Ureter (tissue), 1 donor: Measurements from ENCODE around the gene GM2A. TPM values are rescaled to one million over a fixed set of nuclear protein-coding genes. Genes with fewer than 3 reads are reported as not detected.
"Not testable (repeated sequence)": the region's sequence is repeated elsewhere in the genome, so short reads cannot be mapped to it uniquely, and the experiment has no call there.

Source experiments
- DNase-seq: peaks from one replicate; pipeline ENCODE4 v3.0.0-alpha.2; 2020; ENCODE audit warnings: low spot score
- total RNA-seq: library from RNA; stranded (reverse); gene quantifications from one replicate; pipeline ENCODE4 v1.2.4, GENCODE V29; 2023
- donor health status: DM: yes; HTN: yes; CAD: no.

The GM2A gene
- total RNA-seq, 1 donor from 2014 or later = 60.7 TPM

DNA sequence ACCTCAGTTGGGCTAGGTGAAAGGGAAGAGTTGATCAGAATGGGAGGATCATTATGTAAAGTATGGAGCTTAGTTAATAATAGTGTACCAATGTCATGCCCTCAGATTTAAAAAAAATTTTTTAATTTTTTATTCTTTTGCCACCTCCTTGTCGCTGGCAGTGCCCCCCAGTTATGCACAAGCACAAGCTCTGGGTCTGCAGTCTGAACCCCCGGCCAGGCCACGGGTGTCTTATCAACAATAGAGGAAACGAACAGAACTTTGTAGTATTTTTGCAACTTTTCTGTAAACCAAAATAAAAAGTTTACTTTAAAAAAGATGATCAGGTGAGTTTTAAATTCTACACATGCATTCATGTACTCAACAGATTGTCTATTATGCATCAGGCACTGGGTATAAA, 1.4 kb upstream of the GM2A start:
- DNase-seq = no peak

DNA sequence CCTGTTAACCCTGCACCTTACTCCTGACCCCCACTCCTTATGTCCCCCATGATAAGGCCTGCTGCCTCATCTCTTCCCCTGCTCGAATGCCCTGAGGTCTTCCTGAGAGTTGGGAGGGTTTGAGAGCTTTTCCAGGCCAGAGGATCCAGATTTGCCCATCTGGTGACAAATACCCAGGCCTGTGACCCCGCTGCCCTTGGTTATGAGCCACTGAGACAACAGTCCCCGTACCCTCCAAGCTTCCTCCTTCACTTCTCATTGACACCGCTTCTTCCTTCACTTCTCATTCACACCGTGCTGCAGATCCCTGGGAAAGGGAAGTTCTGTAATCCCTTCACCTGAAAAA, 593 bp downstream of the GM2A start:
- no peak for DNase-seq

DNA sequence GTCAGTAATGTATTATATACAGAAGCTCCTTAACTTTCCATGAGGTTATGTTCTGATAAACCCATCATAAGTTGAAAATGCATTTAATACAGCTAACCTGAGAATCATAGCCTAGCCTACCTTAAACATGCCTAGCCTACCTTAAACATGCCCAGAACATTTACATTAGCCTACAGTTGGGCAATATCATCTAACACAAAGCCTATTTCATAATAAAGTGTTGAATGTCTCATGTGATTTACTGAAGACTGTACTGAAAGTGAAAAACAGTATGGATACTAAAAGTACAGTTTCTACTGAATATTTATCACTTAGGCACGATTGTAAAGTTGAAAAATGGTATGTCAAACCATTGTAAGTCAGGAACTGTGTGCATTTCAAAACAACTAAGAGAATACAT, 1.6 kb downstream of the GM2A start:
- no peak for DNase-seq

DNA sequence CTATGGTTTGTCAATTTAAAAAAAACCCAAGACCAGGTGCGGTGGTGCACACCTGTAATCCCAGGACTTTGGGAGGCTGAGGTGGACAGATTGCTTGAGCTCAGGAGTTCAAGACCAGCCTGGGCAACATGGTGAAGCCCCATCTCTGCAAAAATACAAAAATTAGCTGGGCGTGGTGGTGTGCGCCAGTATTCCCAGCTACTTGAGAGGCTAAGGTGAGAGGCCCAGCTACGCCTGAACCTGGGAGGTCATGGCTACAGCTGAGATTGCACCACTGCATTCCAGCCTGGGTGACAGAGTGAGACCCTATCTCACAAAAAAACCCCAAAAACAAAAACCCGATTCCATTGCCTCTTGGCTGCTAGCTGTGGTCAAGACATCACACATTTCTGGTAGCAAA, 2.0 kb downstream of the GM2A start:
- DNase-seq = not testable (repeated sequence)

DNA sequence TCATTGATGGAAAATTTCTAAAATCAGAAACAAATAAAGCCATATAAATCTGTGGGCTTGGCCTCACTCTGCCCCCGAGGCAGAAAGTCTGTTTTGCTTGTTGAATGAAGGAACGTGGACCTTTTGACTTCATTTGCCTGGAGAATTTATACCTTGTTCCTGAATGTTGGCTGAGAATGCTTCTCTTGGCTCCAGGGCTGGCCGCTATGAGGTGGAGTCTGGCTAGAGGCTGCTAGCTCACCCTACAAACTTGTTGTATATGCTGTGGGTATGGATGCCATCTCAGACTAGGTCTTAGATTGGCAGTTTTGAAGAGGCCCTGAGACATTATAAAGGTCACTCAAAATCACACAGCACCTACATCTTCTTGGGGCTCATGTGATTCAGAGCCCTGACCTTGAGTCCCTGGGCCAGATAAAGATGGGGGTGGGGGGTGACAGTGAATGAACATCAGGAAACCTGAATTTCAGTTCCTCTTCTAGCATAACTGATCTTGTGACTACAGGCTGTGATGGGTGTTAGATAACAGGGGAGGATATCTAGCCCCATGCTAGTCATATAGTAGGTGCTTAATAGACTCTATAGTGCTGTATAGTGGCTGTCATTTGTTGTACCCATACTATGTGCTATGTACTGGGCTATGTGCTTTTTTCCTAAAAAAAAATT, 2.8 kb downstream of the GM2A start:
- no peak for DNase-seq

DNA sequence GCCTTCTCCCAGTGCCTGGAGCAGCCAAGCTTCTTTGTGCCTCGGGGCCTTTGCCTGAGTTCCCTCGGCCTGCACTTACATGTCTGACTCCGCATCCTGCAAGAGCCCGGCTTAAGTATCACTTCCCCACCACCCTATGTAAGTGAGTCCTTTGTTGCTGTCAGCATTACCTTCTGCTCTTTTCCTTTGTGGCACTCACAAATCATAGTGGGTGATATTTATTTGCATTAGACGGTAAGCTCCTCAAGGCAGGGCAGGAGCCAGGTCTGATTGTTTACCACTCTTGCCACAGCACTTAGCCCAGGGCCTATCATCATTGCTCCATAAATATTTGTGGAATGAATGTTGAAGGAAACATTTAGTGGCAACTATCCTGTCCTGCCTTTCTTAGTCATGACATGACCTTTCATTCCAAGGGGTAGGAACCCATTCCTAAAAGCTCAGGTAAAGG, 4.8 kb downstream of the GM2A start:
- DNase-seq = no peak

DNA sequence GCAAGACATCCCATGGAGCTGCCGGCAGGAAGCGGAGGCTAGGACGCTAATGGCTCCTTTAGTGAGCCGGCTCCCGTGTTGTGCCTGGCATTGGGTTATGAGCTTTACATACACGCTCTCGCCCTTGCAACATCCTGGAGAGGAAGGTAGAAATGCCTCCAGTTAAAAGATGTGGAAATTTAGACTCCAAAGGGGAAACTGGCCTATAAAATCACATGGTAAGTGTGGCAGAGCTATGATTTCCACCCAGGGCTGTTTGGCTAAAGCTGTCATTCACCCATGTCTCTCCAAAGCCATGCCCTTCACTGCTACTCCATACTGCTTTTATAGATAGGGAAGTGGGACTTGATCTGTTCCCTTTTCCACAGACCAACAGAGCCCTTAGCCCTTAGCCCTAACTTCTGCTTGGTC, 5.2 kb downstream of the GM2A start:
- no peak for DNase-seq

DNA sequence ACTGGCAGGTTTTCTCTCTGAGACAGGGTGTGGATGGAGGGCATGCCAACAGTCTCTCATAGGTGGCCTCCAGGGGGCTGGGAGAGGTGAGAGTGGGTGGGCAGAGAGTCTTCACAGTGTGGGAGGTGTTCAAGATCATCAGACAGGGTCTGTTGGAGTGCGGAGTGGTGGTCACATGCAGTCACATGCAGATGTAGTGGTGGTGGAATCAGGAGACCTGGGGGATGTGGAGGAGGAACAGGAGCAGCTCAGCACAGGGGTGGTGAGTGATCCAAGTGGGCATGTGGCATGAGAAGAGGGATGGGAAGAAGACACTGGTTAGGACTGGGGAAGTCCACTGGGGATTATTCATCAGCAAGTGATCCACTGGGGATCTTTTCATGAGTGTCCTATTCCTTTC, 5.8 kb downstream of the GM2A start:
- no peak for DNase-seq

DNA sequence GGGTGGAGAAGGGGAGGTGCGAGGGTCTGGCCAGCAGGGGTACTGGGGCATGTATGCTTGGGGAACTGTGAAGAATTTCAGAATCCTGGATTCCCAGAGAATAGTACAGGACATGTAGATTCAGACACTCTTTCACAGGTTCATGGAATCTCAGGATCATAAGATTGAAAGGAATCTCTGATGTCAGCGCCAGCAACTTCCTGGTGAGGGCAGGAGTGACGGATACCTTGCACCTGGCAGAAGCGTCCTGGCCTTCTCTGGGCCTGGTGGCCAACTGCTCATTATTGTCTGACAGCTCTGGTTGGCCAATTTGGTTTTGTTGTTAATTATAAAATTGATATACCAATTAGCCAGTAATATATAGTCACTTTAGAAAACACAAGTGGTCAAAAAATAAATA, 6.9 kb downstream of the GM2A start:
- DNase-seq = no peak

DNA sequence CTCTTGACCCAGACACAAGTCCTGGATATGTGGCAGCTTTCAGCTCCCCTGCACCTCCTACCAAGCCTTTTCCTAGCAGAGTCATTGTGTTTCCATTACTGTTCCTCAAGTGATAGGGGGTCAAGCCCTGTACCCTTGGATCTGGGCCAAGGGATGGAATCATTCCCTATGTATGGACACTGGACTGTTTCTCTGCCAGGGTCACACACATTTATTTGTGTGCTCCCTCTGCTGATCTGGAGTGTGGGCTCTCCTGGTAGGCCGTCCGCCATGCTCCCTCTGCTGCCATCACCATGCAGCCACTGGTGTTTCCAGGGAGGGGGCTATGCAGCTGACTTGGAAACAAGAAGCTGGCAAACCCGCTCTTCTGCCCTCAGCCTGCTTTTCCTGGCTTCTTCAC, 9.5 kb downstream of the GM2A start:
- no peak for DNase-seq

DNA sequence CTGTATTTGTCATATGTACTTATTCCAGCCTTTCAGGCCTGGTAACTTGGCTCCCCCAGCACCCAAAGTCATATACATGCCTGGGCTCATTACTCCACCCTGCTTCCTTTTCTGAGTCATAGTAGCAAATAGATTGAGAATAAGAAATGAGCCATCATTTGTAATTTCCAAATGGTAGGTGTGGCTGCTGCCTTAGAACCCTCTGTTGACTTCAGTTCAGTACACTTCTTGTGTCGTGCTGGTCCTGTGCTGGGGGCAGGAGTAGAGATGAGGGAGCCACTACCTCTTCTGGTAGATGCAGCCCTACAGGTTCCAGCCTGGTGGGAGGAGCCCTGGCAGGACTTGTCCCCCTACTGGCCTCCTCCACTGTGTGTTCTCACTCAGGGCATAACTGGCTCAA, 11.1 kb downstream of the GM2A start:
- peak; percentile 72 for DNase-seq

DNA sequence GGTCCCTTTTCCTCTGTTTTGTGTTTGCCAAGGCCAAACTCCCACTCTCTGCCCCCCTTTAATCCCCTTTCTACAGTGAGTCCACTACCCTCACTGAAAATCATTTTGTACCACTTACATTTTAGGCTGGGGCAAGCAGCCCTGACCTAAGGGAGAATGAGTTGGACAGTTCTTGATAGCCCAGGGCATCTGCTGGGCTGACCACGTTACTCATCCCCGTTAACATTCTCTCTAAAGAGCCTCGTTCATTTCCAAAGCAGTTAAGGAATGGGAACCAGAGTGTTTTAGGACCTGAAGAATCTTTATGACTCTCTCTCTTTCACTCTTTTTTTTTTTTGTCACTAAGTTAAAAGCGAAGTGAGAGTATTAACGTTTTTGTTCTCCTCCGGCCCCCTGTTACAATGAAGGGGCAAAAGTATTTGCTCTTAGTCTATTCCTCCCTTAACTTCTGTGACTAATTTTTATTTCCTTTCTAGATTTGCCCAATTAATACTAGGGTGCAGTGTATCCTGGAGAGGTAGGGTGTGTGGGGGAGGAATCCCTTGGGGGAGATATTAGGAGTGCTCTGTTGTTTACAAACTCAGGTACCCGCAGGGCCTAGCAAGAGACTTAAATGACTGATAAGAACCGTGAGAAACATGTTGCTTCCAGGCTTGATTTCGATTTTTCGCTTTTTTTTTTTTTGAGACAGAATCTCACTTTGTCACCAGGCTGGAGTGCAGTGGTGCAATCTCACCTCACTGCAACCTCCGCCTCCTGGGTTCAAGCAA, 14.7 kb downstream of the GM2A start:
- no peak for DNase-seq

DNA sequence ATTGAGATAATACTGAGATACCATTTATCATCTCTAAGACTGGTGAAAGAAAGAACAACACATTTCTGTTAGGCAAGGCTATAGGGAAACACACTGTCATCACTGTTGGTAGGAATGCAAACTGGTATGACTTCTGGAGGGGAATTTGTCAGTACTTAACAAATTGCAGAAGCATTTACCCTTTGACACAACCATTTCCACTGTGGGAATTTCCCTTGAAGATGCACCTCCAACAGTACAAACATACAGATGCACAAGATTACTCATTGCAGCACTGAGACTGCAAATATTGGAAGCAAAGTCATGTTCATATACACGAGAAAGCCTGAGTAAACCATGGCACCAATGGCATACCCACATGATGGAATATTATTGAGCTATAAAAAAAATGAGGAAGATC, 17.6 kb downstream of the GM2A start:
- DNase-seq = no peak

DNA sequence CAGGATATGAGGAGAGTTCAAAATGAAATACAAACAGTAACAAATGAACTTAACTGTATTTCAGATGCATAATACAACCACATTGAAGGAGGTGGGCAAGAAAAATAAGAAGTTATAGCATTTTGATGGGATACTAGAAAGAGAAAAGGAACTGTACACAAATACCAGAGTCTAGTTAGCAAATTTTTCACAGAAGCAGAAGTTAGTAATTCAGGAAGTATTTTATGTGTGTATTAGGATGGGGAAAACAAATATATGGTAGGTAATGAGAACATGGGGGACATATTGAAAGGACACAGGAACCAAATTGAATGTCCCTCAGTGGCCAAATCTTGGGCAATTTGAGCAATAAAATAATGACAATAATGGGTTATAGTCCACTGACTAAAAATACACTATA, 18.4 kb downstream of the GM2A start:
- no peak for DNase-seq

DNA sequence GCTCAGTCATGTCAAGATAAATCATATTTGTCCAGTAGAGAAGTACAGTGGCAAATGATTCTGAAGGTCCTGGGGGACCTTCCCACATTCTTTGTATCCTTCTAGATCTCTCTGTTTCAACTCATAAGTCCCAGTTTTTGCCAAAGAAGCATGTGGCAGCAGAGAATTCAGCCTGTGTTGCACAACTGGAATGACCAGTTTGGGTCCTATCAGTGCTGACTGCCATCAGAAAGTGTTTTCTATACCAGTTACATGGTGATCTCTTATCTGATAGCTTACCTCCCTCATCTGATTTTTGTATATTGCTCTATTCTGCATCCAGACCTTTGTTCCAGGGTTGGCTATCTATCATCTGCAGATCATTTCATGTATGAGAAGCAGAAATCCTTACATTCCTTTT, 21.7 kb downstream of the GM2A start:
- DNase-seq = no peak

DNA sequence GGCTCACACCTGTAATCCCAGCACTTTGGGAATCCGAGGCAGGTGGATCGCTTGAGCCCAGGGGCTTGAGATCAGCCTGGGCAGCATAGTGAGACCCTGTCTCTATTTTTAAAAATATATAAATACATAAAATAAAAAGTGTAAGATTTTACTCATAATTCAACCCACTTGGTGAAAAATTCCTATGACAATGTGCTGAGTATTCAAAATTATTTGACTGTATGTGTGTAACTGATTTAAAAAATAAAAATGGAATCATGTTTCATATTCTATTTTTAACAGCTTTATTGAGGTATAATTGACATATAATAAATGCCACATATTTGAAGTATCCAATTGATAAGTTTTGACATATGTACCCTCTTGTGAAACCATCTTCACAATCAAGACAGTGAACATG, 22.8 kb downstream of the GM2A start:
- DNase-seq = no peak

DNA sequence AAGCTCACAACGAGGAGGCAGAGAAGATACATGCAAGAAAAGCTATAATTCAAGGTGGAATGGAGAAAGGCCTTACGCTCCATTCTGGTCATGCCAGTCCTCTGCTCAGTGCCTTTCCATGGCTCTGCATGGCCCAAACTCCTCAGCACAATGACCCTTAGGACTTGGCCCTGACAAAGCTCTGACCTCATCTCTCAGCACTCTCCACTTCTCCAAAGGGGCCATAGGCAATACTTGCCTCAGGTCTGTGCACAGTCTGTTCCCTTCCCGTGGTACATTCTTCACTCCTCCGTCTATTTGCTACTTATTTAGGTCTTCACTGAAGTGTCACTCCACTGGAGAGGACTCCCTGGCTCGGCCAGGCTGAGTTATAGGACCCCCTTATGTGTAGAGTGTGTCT, 25.9 kb downstream of the GM2A start:
- DNase-seq = no peak

DNA sequence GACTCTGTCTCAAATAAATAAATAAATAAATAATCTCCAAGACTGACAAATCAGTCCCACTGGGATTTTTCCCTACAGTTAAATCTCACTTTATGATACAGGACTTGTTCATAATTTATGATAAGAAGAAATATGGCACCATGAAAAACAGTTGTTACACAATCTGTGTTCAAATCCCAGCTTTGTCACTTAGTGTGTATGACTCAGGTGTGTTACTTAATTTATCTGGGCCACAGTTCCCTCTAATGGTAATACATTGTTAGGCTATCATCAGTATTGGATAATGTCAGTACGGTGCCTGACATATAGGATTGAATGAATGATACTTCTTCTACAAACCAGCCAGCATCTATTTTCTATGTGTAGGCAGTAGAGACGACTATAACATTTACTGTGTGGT, 27.5 kb downstream of the GM2A start:
- DNase-seq = no peak

DNA sequence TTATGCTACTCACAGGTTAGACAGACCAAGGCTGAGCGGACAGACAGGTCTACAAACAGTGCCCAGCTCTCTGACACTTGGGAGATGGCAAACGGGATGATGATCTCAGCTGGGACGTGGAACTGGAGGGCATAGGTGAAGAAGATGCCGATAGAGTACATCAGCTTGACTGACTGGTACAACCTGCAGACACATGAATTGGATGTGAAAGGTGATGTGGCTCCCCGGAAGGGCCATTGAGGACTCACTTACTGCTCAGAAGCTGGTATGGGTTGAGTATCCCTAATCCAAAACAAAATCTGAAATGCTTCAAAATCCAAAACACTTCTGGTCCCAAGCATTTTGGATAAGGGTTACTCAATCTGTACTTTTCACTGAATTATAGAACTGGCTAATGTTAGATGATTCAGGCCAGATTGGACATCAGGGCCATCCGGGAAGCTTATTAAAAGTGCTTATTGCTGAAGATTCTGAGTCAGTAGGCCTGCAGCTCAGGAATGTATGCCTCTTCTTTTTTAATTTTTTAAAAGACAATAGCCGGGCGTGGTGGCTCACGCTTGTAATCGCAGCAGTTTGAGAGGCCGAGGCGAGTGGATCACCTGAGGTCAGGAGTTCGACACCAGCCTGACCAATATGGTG, 28.1 kb downstream of the GM2A start:
- no peak for DNase-seq

DNA sequence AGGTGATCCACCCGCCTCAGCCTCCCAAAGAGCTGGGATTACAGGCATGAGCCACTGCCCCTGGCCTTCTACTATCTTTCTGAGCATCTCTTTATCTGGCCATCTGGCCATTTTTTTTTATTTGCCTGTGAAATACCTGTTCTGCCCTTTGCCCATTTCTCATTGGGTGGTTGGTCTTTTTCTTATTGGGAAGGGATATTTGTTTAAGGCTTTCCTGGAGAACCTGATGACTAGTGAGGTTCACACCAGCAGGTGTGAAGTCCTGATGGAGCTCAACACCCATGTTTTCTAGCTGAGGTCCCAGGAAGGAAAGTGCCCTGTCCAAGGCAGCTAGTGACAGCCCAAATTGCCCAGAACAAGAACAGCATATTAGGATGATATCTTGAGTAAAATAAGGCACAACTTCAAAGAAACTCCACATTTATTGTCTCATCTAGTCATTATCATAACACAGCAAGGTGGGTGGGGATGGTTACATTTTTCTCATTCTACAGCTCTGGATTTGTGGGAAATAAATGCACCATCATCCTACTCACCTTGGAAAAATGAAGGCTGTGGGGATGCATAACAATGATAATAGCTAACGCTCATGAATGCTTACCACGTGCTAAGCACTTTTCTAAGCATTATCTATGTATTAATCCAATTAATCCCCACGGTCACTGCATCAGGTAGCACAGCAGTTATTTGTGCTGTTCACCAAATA, 30.3 kb downstream of the GM2A start:
- no peak for DNase-seq

DNA sequence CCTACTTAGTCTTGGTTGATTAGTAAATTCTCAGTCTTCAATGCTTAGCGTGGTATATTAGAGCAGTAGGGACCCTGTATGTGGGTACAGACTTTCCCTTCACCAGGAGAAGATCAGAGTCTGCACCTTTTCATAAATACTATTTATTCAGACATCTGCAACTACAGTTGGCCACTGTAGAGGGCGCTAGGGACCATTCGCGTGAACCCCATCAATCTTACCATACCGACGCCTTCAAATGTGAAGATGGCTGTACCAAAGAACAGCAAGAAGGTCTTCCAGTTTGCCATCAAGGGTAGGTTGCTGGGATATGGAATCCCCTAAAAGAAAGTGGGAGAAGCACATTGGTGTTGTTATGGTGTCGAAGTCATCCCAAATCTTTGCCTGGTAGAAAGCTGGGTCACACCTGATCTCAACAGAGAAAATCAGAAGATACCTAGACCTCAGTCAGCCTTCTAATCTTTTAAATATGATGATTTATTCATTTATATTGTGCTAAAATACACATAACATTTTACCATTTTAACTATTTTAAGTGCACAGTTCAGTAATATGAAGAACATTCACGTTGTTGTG, 31.5 kb downstream of the GM2A start:
- DNase-seq = no peak

DNA sequence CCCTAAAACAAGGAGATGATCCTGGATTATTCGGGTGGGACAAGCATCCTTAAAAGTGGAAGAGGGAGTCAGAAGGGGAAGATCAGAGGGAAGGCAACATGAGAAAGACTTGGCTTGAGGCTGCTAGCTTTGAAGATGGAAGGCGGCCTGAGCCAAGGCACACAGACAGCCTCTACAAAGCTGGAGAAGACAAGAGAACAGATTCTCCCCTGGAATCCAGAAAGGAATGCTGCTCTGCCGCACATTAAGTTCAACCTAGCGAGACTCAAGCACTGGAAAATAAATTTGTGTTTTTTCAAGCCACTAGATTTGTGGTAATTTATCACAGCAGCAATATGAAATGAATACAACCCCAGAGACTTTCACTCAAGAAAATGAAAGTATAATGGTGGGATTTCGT, 32.7 kb downstream of the GM2A start:
- no peak for DNase-seq
